Progenitor cell of endocrine pancreas (in vitro differentiated cells): ENCODE results near the gene COL24A1. TPM values are rescaled to one million over a fixed set of nuclear protein-coding genes. Genes with fewer than 3 reads are reported as not detected.

Experiments used
- DNase-seq: peaks from one replicate; pipeline ENCODE4 v3.0.0; 2021; ENCODE audit warnings: low spot score; ENCODE audit not compliant: unreplicated experiment
- H3K27ac Mint-ChIP-seq: 2 replicates; pipeline ENCODE4 v1.8.0; 2021; ENCODE audit warnings: mild to moderate bottlenecking, moderate library complexity, mixed read lengths
- H3K27me3 Mint-ChIP-seq: 2 replicates; pipeline ENCODE4 v1.8.0; 2021; ENCODE audit warnings: mixed read lengths
- H3K36me3 Mint-ChIP-seq: 2 replicates; pipeline ENCODE4 v1.8.0; 2022; ENCODE audit warnings: mixed read lengths; ENCODE audit not compliant: insufficient read depth
- H3K4me1 Mint-ChIP-seq: 2 replicates; pipeline ENCODE4 v1.8.0; 2021; ENCODE audit warnings: low read depth, mixed read lengths
- H3K4me3 Mint-ChIP-seq: 2 replicates; pipeline ENCODE4 v1.8.0; 2021; ENCODE audit warnings: low read depth, mild to moderate bottlenecking, moderate library complexity, mixed read lengths
- H3K9me3 Mint-ChIP-seq: 2 replicates; pipeline ENCODE4 v1.8.0; 2021; ENCODE audit warnings: low read depth, mixed read lengths
- total RNA-seq: library from RNA; stranded (reverse); gene quantifications from 2 replicates; pipeline ENCODE4 v1.2.1, GENCODE V29; 2021
- TF ChIP-seq, protein P1 (sequence below): fragments of 200-600 bp; sonication (generic); IDR thresholded peaks from one replicate; pipeline ENCODE4 v1.5.0; 2021; ENCODE audit warnings: antibody characterized with exemption, mild to moderate bottlenecking; ENCODE audit not compliant: unreplicated experiment

Gene COL24A1
- total RNA-seq, 1 donor from 2014 or later, result 1.1 TPM

DNA sequence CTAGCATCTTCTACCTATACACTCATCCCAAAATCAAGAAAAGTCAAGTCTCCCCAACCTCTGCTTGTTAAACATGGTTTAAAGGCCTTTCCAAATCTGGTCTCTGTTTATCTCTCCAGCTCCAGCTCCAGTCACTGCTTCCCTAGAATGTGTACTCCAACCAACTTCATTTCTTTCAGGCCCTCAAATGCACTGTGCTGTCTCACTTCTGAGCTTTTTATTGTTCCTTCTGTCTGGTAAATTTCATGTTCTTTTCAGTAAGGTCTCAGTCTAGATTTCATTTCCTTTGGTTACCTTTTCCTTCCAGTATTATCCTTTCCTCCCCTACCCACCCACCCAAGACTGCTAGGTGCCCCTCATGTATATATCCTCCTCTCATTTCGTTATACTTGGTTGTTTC is 3.7 kb downstream of the COL24A1 start:
- no peaks in the 10 kb centered on the region for H3K36me3 Mint-ChIP-seq
- no peak overlapping the region for H3K4me3 Mint-ChIP-seq
- peaks cover 58% of the 10 kb centered on the region for H3K27me3 Mint-ChIP-seq
- DNase-seq, result no peak
- no peak overlapping the region for H3K27ac Mint-ChIP-seq
- TF ChIP-seq, protein P1, sequence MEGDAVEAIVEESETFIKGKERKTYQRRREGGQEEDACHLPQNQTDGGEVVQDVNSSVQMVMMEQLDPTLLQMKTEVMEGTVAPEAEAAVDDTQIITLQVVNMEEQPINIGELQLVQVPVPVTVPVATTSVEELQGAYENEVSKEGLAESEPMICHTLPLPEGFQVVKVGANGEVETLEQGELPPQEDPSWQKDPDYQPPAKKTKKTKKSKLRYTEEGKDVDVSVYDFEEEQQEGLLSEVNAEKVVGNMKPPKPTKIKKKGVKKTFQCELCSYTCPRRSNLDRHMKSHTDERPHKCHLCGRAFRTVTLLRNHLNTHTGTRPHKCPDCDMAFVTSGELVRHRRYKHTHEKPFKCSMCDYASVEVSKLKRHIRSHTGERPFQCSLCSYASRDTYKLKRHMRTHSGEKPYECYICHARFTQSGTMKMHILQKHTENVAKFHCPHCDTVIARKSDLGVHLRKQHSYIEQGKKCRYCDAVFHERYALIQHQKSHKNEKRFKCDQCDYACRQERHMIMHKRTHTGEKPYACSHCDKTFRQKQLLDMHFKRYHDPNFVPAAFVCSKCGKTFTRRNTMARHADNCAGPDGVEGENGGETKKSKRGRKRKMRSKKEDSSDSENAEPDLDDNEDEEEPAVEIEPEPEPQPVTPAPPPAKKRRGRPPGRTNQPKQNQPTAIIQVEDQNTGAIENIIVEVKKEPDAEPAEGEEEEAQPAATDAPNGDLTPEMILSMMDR, result no peak
- peaks cover 10% of the 10 kb centered on the region for H3K4me1 Mint-ChIP-seq
- H3K9me3 Mint-ChIP-seq, result no peaks in the 10 kb centered on the region

DNA sequence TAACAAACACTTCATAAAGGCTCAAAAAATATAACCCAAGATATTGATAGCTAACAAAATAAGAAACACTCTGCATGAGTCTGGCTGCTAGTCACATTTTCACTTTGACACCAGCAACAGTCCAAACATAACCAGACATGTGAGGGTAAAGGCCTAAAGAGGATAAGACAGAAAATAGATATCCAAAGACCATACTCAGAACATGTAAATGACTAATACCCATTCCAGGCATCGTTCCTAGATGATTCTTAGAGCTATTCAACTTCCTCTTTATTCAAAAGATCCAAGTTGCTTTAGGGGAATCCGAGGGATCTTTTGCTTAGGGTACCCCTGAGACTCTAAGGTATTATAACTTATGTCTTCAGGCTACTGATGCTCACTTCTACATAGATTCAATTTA is 5.1 kb downstream of the COL24A1 start:
- Mint-ChIP-seq H3K4me3 (no peak overlapping the region), H3K36me3 (no peaks in the 10 kb centered on the region), H3K4me1 (peaks cover 8% of the 10 kb centered on the region), H3K27me3 (peaks cover 51% of the 10 kb centered on the region), H3K9me3 (no peaks in the 10 kb centered on the region), H3K27ac (no peak overlapping the region)
- TF ChIP-seq, protein P1, result no peak
- no peak for DNase-seq

DNA sequence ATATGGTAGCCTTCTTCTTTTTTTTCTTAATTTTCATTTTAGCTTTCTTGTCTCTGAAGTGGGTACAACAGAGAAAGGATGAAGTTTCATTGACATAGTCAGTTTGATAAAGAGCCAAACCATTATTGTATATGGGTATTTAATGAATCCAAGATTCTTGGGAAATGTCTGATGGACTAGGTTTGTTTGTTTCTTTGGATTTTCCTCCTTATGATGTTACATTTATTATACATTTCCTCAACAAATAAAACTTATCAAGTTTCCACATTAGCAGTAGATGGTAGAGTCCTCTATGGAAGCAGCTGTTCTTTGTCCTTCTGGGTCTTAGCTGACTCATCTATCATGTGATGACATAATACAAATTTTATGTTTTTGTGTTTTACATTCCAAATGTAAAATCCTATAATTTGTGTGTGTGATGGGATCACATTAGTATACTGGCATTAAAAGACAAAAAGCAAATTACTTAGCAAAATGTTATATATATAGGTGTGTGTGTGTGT is 6.0 kb downstream of the COL24A1 start:
- DNase-seq, result no peak
- Mint-ChIP-seq H3K27ac (no peak overlapping the region), H3K27me3 (peaks cover 43% of the 10 kb centered on the region), H3K36me3 (no peaks in the 10 kb centered on the region), H3K9me3 (no peaks in the 10 kb centered on the region), H3K4me1 (peaks cover 4% of the 10 kb centered on the region), H3K4me3 (no peak overlapping the region)
- TF ChIP-seq, protein P1, result no peak

DNA sequence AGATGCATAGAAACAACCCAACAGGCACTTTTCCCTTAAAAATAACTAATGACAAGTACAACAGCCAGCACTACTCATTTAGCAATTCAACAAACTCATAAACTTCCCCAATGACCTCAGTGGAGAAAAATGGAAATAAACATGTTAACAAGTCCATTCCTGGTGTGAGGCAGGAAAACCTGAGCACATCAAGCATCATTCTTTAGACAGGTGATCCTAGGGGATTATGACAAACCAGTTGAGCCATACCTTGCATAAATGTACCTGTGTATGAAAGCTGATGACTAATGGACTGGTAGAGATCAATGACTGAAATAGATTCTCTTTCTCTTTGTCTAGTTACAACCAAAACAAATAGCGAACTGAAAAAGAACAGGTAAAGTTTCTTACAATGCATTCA is 7.0 kb downstream of the COL24A1 start:
- no peaks in the 10 kb centered on the region for H3K9me3 Mint-ChIP-seq
- DNase-seq, result no peak
- peaks cover under 1% of the 10 kb centered on the region for H3K4me1 Mint-ChIP-seq
- H3K4me3 Mint-ChIP-seq, result no peak overlapping the region
- peaks cover 35% of the 10 kb centered on the region for H3K27me3 Mint-ChIP-seq
- no peaks in the 10 kb centered on the region for H3K36me3 Mint-ChIP-seq
- no peak overlapping the region for H3K27ac Mint-ChIP-seq
- TF ChIP-seq, protein P1, result no peak

DNA sequence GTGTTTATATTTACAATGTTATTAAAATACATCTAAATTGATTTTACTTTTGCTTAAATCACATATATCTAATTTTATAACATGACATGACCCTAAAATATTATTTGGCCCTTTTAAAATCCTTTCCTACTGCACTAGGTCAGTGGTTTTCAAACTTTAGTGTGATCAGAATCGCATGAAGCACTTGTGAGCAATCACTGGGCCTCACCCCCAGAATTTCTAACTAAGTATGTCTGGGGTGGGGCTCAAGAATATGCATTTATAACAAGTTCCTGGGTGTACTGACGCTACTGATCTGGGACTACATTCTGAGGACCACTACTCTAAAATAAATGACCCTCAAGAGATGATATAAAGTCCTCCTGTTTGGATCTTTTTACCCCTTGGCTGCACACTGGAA is 8.8 kb downstream of the COL24A1 start:
- no peak overlapping the region for H3K4me3 Mint-ChIP-seq
- no peak for DNase-seq
- H3K27ac Mint-ChIP-seq, result no peak overlapping the region
- no peaks in the 10 kb centered on the region for H3K9me3 Mint-ChIP-seq
- peaks cover 20% of the 10 kb centered on the region for H3K27me3 Mint-ChIP-seq
- H3K4me1 Mint-ChIP-seq, result no peaks in the 10 kb centered on the region
- TF ChIP-seq, protein P1, result no peak
- no peaks in the 10 kb centered on the region for H3K36me3 Mint-ChIP-seq
